ENCODE measurements around the gene ROR2.

ROR2 gene

GRCh38 chr9:91773156-91773555 is 176.9 kb downstream of the ROR2 start:
- Histone ChIP-seq H3K9me3 (ENCODE audit: insufficient read depth, low read depth, low read length) (no peaks in the 10 kb centered on the region), H3K4me3 (ENCODE audit: low read length, poor library complexity, severe bottlenecking) (no peak overlapping the region), H3K27me3 (ENCODE audit: insufficient read depth, low read length, poor library complexity, severe bottlenecking) (no peaks in the 10 kb centered on the region), H3K4me2 (ENCODE audit: low read depth, low read length, poor library complexity, severe bottlenecking) (no peak overlapping the region), H2AFZ (ENCODE audit: low read length) (no peak overlapping the region), H3K36me3 (ENCODE audit: insufficient read depth, low read length) (no peaks in the 10 kb centered on the region), H3K9me2 (replicated peaks; ENCODE audit: low read depth, low read length) (no peaks in the 10 kb centered on the region), H3F3A (ENCODE audit: low read depth) (no peaks in the 10 kb centered on the region), H3K9ac (ENCODE audit: low read depth, low read length, poor library complexity, severe bottlenecking) (no peak overlapping the region), H4K20me1 (ENCODE audit: insufficient read depth, low read length, poor library complexity, severe bottlenecking) (no peaks in the 10 kb centered on the region), H3K79me2 (ENCODE audit: insufficient read depth, low read length) (no peaks in the 10 kb centered on the region), H3K4me1 (ENCODE audit: insufficient read depth, low read length, poor library complexity, severe bottlenecking) (no peaks in the 10 kb centered on the region)
- TF ChIP-seq, protein P1, sequence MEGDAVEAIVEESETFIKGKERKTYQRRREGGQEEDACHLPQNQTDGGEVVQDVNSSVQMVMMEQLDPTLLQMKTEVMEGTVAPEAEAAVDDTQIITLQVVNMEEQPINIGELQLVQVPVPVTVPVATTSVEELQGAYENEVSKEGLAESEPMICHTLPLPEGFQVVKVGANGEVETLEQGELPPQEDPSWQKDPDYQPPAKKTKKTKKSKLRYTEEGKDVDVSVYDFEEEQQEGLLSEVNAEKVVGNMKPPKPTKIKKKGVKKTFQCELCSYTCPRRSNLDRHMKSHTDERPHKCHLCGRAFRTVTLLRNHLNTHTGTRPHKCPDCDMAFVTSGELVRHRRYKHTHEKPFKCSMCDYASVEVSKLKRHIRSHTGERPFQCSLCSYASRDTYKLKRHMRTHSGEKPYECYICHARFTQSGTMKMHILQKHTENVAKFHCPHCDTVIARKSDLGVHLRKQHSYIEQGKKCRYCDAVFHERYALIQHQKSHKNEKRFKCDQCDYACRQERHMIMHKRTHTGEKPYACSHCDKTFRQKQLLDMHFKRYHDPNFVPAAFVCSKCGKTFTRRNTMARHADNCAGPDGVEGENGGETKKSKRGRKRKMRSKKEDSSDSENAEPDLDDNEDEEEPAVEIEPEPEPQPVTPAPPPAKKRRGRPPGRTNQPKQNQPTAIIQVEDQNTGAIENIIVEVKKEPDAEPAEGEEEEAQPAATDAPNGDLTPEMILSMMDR (conservative IDR thresholded peaks at IDR 0.05; ENCODE audit: low read length), result no peak
- no peak for TF ChIP-seq EZH2phosphoT487 (IDR thresholded peaks at IDR 0.05; ENCODE audit: borderline replicate concordance)

GRCh38 chr9:91771864-91772263 is 178.2 kb downstream of the ROR2 start:
- H3K79me2 ChIP-seq (ENCODE audit: insufficient read depth, low read length), result no peaks in the 10 kb centered on the region
- H3K9me2 ChIP-seq (replicated peaks; ENCODE audit: low read depth, low read length), result no peaks in the 10 kb centered on the region
- no peaks in the 10 kb centered on the region for H3K4me1 ChIP-seq (ENCODE audit: insufficient read depth, low read length, poor library complexity, severe bottlenecking)
- H2AFZ ChIP-seq (ENCODE audit: low read length), result no peak overlapping the region
- H3K9me3 ChIP-seq (ENCODE audit: insufficient read depth, low read depth, low read length), result no peaks in the 10 kb centered on the region
- no peak for TF ChIP-seq EZH2phosphoT487 (IDR thresholded peaks at IDR 0.05; ENCODE audit: borderline replicate concordance)
- TF ChIP-seq, protein P1 (conservative IDR thresholded peaks at IDR 0.05; ENCODE audit: low read length), result no peak
- H4K20me1 ChIP-seq (ENCODE audit: insufficient read depth, low read length, poor library complexity, severe bottlenecking), result no peaks in the 10 kb centered on the region
- no peak overlapping the region for H3K4me2 ChIP-seq (ENCODE audit: low read depth, low read length, poor library complexity, severe bottlenecking)
- H3K4me3 ChIP-seq (ENCODE audit: low read length, poor library complexity, severe bottlenecking), result no peak overlapping the region
- no peaks in the 10 kb centered on the region for H3K36me3 ChIP-seq (ENCODE audit: insufficient read depth, low read length)
- no peaks in the 10 kb centered on the region for H3K27me3 ChIP-seq (ENCODE audit: insufficient read depth, low read length, poor library complexity, severe bottlenecking)
- H3K9ac ChIP-seq (ENCODE audit: low read depth, low read length, poor library complexity, severe bottlenecking), result no peak overlapping the region
- H3F3A ChIP-seq (ENCODE audit: low read depth), result no peaks in the 10 kb centered on the region

DNA sequence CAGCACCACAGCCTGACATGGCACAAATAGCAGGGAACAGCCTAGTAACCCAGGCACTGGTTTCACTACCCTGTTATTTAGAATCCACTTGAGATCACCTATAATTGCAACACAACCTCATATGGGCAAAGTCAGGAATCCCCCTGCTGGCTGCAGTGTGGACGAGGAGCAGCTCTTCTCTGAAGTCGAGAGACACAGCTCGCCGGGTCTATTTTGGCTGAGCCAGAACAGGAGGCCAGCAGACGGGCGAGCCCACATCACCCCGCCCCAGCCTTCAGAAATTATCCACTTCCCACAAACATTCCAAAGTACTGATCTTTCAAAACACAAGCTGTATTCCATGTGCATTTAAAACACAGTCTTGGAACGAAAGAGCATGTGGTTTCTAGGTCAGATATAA is 179.0 kb downstream of the ROR2 start:
- no peaks in the 10 kb centered on the region for H3K9me3 ChIP-seq (ENCODE audit: insufficient read depth, low read depth, low read length)
- no peaks in the 10 kb centered on the region for H3K27me3 ChIP-seq (ENCODE audit: insufficient read depth, low read length, poor library complexity, severe bottlenecking)
- no peaks in the 10 kb centered on the region for H3F3A ChIP-seq (ENCODE audit: low read depth)
- H3K4me1 ChIP-seq (ENCODE audit: insufficient read depth, low read length, poor library complexity, severe bottlenecking), result no peaks in the 10 kb centered on the region
- no peak for TF ChIP-seq EZH2phosphoT487 (IDR thresholded peaks at IDR 0.05; ENCODE audit: borderline replicate concordance)
- TF ChIP-seq, protein P1 (conservative IDR thresholded peaks at IDR 0.05; ENCODE audit: low read length), result 0 out of 2 replicates have a peak, but pooled peaks have one; percentile 21
- no peaks in the 10 kb centered on the region for H3K9me2 ChIP-seq (replicated peaks; ENCODE audit: low read depth, low read length)
- H3K4me2 ChIP-seq (ENCODE audit: low read depth, low read length, poor library complexity, severe bottlenecking), result no peak overlapping the region
- H3K9ac ChIP-seq (ENCODE audit: low read depth, low read length, poor library complexity, severe bottlenecking), result no peak overlapping the region
- H3K4me3 ChIP-seq (ENCODE audit: low read length, poor library complexity, severe bottlenecking), result no peak overlapping the region
- H3K79me2 ChIP-seq (ENCODE audit: insufficient read depth, low read length), result no peaks in the 10 kb centered on the region
- H2AFZ ChIP-seq (ENCODE audit: low read length), result no peak overlapping the region
- H4K20me1 ChIP-seq (ENCODE audit: insufficient read depth, low read length, poor library complexity, severe bottlenecking), result no peaks in the 10 kb centered on the region
- H3K36me3 ChIP-seq (ENCODE audit: insufficient read depth, low read length), result no peaks in the 10 kb centered on the region
